ENCODE results near the gene CDHR3. TPM values are rescaled to one million over a fixed set of nuclear protein-coding genes. Genes with fewer than 3 reads are reported as not detected.

Gene CDHR3
- total RNA-seq, 2 experiments from 2014 or later, result 0.42 to 2.8 TPM

GRCh38 chr7:105972276-105972675 is 9.2 kb downstream of the CDHR3 start:
- no peak for DNase-seq (ENCODE audit: low spot score)
- H2AFZ ChIP-seq (ENCODE audit: low read length), result no peak overlapping the region
- no peaks in the 10 kb centered on the region for H3K79me2 ChIP-seq (ENCODE audit: insufficient read depth, low read depth, low read length)
- ChIA-PET POLR2A (interaction anchor here (0.7 kb wide), 2 partner anchors 13 to 22 kb away, joined by 3 to 4 read pairs; no protein-coding TSS in a partner anchor), CTCF (ENCODE audit: unreplicated experiment) (no interaction called here)
- no peak overlapping the region for H3K4me2 ChIP-seq (ENCODE audit: low read length)
- no peak overlapping the region for H3K4me3 ChIP-seq (ENCODE audit: low read depth, low read length, poor library complexity, severe bottlenecking)
- H3K9me3 ChIP-seq (ENCODE audit: low read length), result no peaks in the 10 kb centered on the region
- no TSS peak for BruUV-seq (replicated peaks)
- no peaks in the 10 kb centered on the region for H4K20me1 ChIP-seq (ENCODE audit: insufficient read depth, low read length)
- no peak for TF ChIP-seq EZH2phosphoT487 (IDR thresholded peaks at IDR 0.05; ENCODE audit: borderline replicate concordance, low read depth, low read length)
- no peak for TF ChIP-seq CTCF (conservative IDR thresholded peaks at IDR 0.05; ENCODE audit: low read length)
- intact Hi-C loops (cut with micrococcal nuclease; ENCODE audit: unreplicated experiment), result no loop called here
- H3K36me3 ChIP-seq (ENCODE audit: insufficient read depth, low read length), result no peaks in the 10 kb centered on the region
- no peaks in the 10 kb centered on the region for H3K4me1 ChIP-seq (ENCODE audit: insufficient read depth, low read length, poor library complexity, severe bottlenecking)
- no peak overlapping the region for H3K27ac ChIP-seq (ENCODE audit: low read depth, low read length, poor library complexity, severe bottlenecking)
- no peaks in the 10 kb centered on the region for H3K9me2 ChIP-seq (ENCODE audit: insufficient read depth, low read length)

GRCh38 chr7:105974471-105974870 is 11.4 kb downstream of the CDHR3 start:
- H3K4me1 ChIP-seq (ENCODE audit: insufficient read depth, low read length, poor library complexity, severe bottlenecking), result no peaks in the 10 kb centered on the region
- no peaks in the 10 kb centered on the region for H3K79me2 ChIP-seq (ENCODE audit: insufficient read depth, low read depth, low read length)
- no TSS peak for BruUV-seq (replicated peaks)
- no peaks in the 10 kb centered on the region for H3K9me3 ChIP-seq (ENCODE audit: low read length)
- TF ChIP-seq CTCF (conservative IDR thresholded peaks at IDR 0.05; ENCODE audit: low read length) (no peak), EZH2phosphoT487 (IDR thresholded peaks at IDR 0.05; ENCODE audit: borderline replicate concordance, low read depth, low read length) (no peak)
- no peak overlapping the region for H3K27ac ChIP-seq (ENCODE audit: low read depth, low read length, poor library complexity, severe bottlenecking)
- no peak overlapping the region for H2AFZ ChIP-seq (ENCODE audit: low read length)
- DNase-seq (ENCODE audit: low spot score), result no peak
- no peak overlapping the region for H3K4me2 ChIP-seq (ENCODE audit: low read length)
- ChIA-PET POLR2A (interaction anchor here (0.6 kb wide), 1 partner anchor 322 kb away, joined by 3 read pairs; no protein-coding TSS in a partner anchor), CTCF (ENCODE audit: unreplicated experiment) (interaction anchor here (0.5 kb wide), 1 partner anchor 43 kb away, joined by 6 read pairs; no protein-coding TSS in a partner anchor)
- H4K20me1 ChIP-seq (ENCODE audit: insufficient read depth, low read length), result no peaks in the 10 kb centered on the region
- no peaks in the 10 kb centered on the region for H3K36me3 ChIP-seq (ENCODE audit: insufficient read depth, low read length)
- no peaks in the 10 kb centered on the region for H3K9me2 ChIP-seq (ENCODE audit: insufficient read depth, low read length)
- no peak overlapping the region for H3K4me3 ChIP-seq (ENCODE audit: low read depth, low read length, poor library complexity, severe bottlenecking)
- intact Hi-C loops (cut with micrococcal nuclease; ENCODE audit: unreplicated experiment), result no loop called here

- Histone ChIP-seq H3K4me1 (ENCODE audit: insufficient read depth, low read length, poor library complexity, severe bottlenecking) (no peaks in the 10 kb centered on the region), H3K36me3 (ENCODE audit: insufficient read depth, low read length) (no peaks in the 10 kb centered on the region), H2AFZ (ENCODE audit: low read length) (no peak overlapping the region), H3K27ac (ENCODE audit: low read depth, low read length, poor library complexity, severe bottlenecking) (no peak overlapping the region), H3K4me3 (ENCODE audit: low read depth, low read length, poor library complexity, severe bottlenecking) (no peak overlapping the region), H3K9me3 (ENCODE audit: low read length) (no peaks in the 10 kb centered on the region), H4K20me1 (ENCODE audit: insufficient read depth, low read length) (no peaks in the 10 kb centered on the region), H3K4me2 (ENCODE audit: low read length) (no peak overlapping the region), H3K9me2 (ENCODE audit: insufficient read depth, low read length) (no peaks in the 10 kb centered on the region), H3K79me2 (ENCODE audit: insufficient read depth, low read depth, low read length) (no peaks in the 10 kb centered on the region)
- ChIA-PET CTCF (ENCODE audit: unreplicated experiment) (no interaction called here), POLR2A (interaction anchor here (0.5 to 0.6 kb wide), 4 partner anchors 29 to 401 kb away, joined by 3 read pairs; no protein-coding TSS in a partner anchor)
- BruUV-seq (replicated peaks), result no TSS peak
- intact Hi-C loops (cut with micrococcal nuclease; ENCODE audit: unreplicated experiment), result no loop called here
- no peak for TF ChIP-seq CTCF (conservative IDR thresholded peaks at IDR 0.05; ENCODE audit: low read length)
- TF ChIP-seq EZH2phosphoT487 (IDR thresholded peaks at IDR 0.05; ENCODE audit: borderline replicate concordance, low read depth, low read length), result no peak
- DNase-seq (ENCODE audit: low spot score), result no peak
Measured at GRCh38 chr7:105975770-105976417, 12.8 kb downstream of the CDHR3 start.

Data from OCI-LY7 (cell line).